ENCODE results near the gene CTNNA3. TPM values are rescaled to one million over a fixed set of nuclear protein-coding genes. Genes with fewer than 3 reads are reported as not detected.

The CTNNA3 gene
- total RNA-seq, 1 experiment from 2014 or later, result 0.32 TPM

- TF ChIP-seq REST (IDR thresholded peaks at IDR 0.05; ENCODE audit: low read depth), result no peak
- TF ChIP-seq ZFX (IDR thresholded peaks at IDR 0.05), result no peak
- TF ChIP-seq ELF1 (IDR thresholded peaks at IDR 0.05; ENCODE audit: borderline replicate concordance, low read depth), result no peak
- no peak for TF ChIP-seq EZH2 (IDR thresholded peaks at IDR 0.05)
- TF ChIP-seq ZNF274 (IDR thresholded peaks at IDR 0.05; ENCODE audit: low read depth, low read length), result no peak
- TF ChIP-seq FOSL1 (IDR thresholded peaks at IDR 0.05; ENCODE audit: low read depth), result no peak
Measured at GRCh38 chr10:67733511-67733910, 37.5 kb upstream of the CTNNA3 start (continued).

- POLR2A ChIA-PET, result no interaction called here
- Histone ChIP-seq H2AFZ (ENCODE audit: low read depth, low read length, poor library complexity, severe bottlenecking) (no peak overlapping the region), H3K27me3 (ENCODE audit: insufficient read depth, low read length) (no peaks in the 10 kb centered on the region), H3K9me2 (ENCODE audit: insufficient read depth) (no peaks in the 10 kb centered on the region), H3K4me1 (ENCODE audit: control insufficient read depth in 1 of 2, insufficient read depth in 2 of 2, low read length in 2 of 2) (no peaks in the 10 kb centered on the region), H3K36me3 (ENCODE audit: control insufficient read depth in 1 of 2, insufficient read depth in 2 of 2, low read length in 2 of 2) (no peaks in the 10 kb centered on the region), H4K20me1 (ENCODE audit: insufficient read depth) (no peaks in the 10 kb centered on the region), H3K9ac (ENCODE audit: low read length) (no peak overlapping the region), H3K27ac (ENCODE audit: low read depth, low read length) (no peak overlapping the region), H3K79me2 (ENCODE audit: insufficient read depth, low read length) (no peaks in the 10 kb centered on the region), H3K4me2 (ENCODE audit: low read length) (no peak overlapping the region), H3K4me3 (replicated peaks in 1 of 2; ENCODE audit: low read depth in 1 of 2, low read length in 2 of 2) (no peak overlapping the region), H3K9me3 (ENCODE audit: control insufficient read depth in 1 of 2, insufficient read depth in 1 of 2, low read depth in 1 of 2, low read length in 2 of 2) (no peaks in the 10 kb centered on the region)
- RAD21 ChIA-PET (ENCODE audit: low non-redundant PET in 1 of 2, low total read pairs in 2 of 2, uncharacterized antibody in 2 of 2, unreplicated experiment in 2 of 2), result no interaction called here
- intact Hi-C loops (cut with micrococcal nuclease), result no loop called here
- BruUV-seq (replicated peaks), result no TSS peak
- DNase-seq (ENCODE audit: low read depth, low spot score), result no peak
- CTCF ChIA-PET, result no interaction called here
- no peak for ATAC-seq
- TF ChIP-seq YY1 (IDR thresholded peaks at IDR 0.05; ENCODE audit: extremely low read depth, insufficient replicate concordance, low read depth, low read length) (no peak), REST (IDR thresholded peaks at IDR 0.05; ENCODE audit: low read depth) (no peak), CEBPB (IDR thresholded peaks at IDR 0.05; ENCODE audit: low read depth) (no peak), EGR1 (IDR thresholded peaks at IDR 0.05; ENCODE audit: low read depth) (no peak), SRF (IDR thresholded peaks at IDR 0.05; ENCODE audit: low read depth) (no peak)
Measured at GRCh38 chr10:67725567-67725966, 29.6 kb upstream of the CTNNA3 start.
